ENCODE data around the gene CDH12.
"Not testable (repeated sequence)": the region's sequence is repeated elsewhere in the genome, so short reads cannot be mapped to it uniquely, and the experiment has no call there.

The CDH12 gene

GRCh38 chr5:22213703-22214495, 639.2 kb downstream of the CDH12 start:
- H3K4me3 ChIP-seq (ENCODE audit: low read depth, low read length) = peak overlapping the region; percentile 61
- H3K36me3 ChIP-seq; H3K27ac ChIP-seq; H3K9me3 ChIP-seq (ENCODE audit: severe bottlenecking); H3K27me3 ChIP-seq (ENCODE audit: insufficient read depth, low read depth, severe bottlenecking): not testable (repeated sequence)
- TF ChIP-seq CTCF (IDR thresholded peaks at IDR 0.05; ENCODE audit: low read depth, low read length) = peak; percentile 23; the same call in 1 of the 2 replicates
- peak; percentile 75 for DNase-seq

- peak; percentile 70 for DNase-seq
- not testable (repeated sequence) for H3K9me3 ChIP-seq (ENCODE audit: severe bottlenecking); H3K27me3 ChIP-seq (ENCODE audit: insufficient read depth, low read depth, severe bottlenecking); H3K36me3 ChIP-seq
- peak overlapping the region; percentile 61 for H3K4me3 ChIP-seq (ENCODE audit: low read depth, low read length)
- peak overlapping the region; percentile 60 for H3K27ac ChIP-seq
Measured at GRCh38 chr5:22212254-22212991, 640.7 kb downstream of the CDH12 start.

GRCh38 chr5:22208463-22208862, 644.7 kb downstream of the CDH12 start:
- not testable (repeated sequence) for H3K36me3 ChIP-seq; H3K27me3 ChIP-seq (ENCODE audit: insufficient read depth, low read depth, severe bottlenecking); H3K27ac ChIP-seq; H3K9me3 ChIP-seq (ENCODE audit: severe bottlenecking); H3K4me3 ChIP-seq (ENCODE audit: low read depth, low read length); DNase-seq

- H3K27ac ChIP-seq; H3K36me3 ChIP-seq; H3K9me3 ChIP-seq (ENCODE audit: severe bottlenecking); H3K27me3 ChIP-seq (ENCODE audit: insufficient read depth, low read depth, severe bottlenecking); H3K4me3 ChIP-seq (ENCODE audit: low read depth, low read length); DNase-seq: not testable (repeated sequence)
Measured at GRCh38 chr5:22188651-22189050, 664.5 kb downstream of the CDH12 start.

GRCh38 chr5:22187632-22188228, 665.4 kb downstream of the CDH12 start:
- not testable (repeated sequence) for H3K9me3 ChIP-seq (ENCODE audit: severe bottlenecking); DNase-seq; H3K27ac ChIP-seq

GRCh38 chr5:22169226-22169625, 683.9 kb downstream of the CDH12 start:
- DNase-seq; H3K27ac ChIP-seq; H3K36me3 ChIP-seq; H3K4me3 ChIP-seq (ENCODE audit: low read depth, low read length); H3K9me3 ChIP-seq (ENCODE audit: severe bottlenecking); H3K27me3 ChIP-seq (ENCODE audit: insufficient read depth, low read depth, severe bottlenecking): not testable (repeated sequence)

More at GRCh38 chr5:22187632-22188228, 665.4 kb downstream of the CDH12 start:
- not testable (repeated sequence) for H3K27me3 ChIP-seq (ENCODE audit: insufficient read depth, low read depth, severe bottlenecking); H3K4me3 ChIP-seq (ENCODE audit: low read depth, low read length); H3K36me3 ChIP-seq

GRCh38 chr5:22168704-22169103, 684.4 kb downstream of the CDH12 start:
- not testable (repeated sequence) for H3K36me3 ChIP-seq; H3K27me3 ChIP-seq (ENCODE audit: insufficient read depth, low read depth, severe bottlenecking); H3K4me3 ChIP-seq (ENCODE audit: low read depth, low read length); DNase-seq; H3K9me3 ChIP-seq (ENCODE audit: severe bottlenecking); H3K27ac ChIP-seq

- H3K9me3 ChIP-seq (ENCODE audit: severe bottlenecking); DNase-seq; H3K4me3 ChIP-seq (ENCODE audit: low read depth, low read length); H3K27ac ChIP-seq; H3K36me3 ChIP-seq; H3K27me3 ChIP-seq (ENCODE audit: insufficient read depth, low read depth, severe bottlenecking): not testable (repeated sequence)
Measured at GRCh38 chr5:22165931-22166330, 687.2 kb downstream of the CDH12 start.

- H3K27me3 ChIP-seq (ENCODE audit: insufficient read depth, low read depth, severe bottlenecking); H3K36me3 ChIP-seq; H3K27ac ChIP-seq; DNase-seq; H3K4me3 ChIP-seq (ENCODE audit: low read depth, low read length); H3K9me3 ChIP-seq (ENCODE audit: severe bottlenecking): not testable (repeated sequence)
Measured at GRCh38 chr5:22164910-22165748, 688.0 kb downstream of the CDH12 start.

- not testable (repeated sequence) for H3K9me3 ChIP-seq (ENCODE audit: severe bottlenecking); H3K27me3 ChIP-seq (ENCODE audit: insufficient read depth, low read depth, severe bottlenecking); DNase-seq
Measured at GRCh38 chr5:22156953-22157352, 696.2 kb downstream of the CDH12 start.

GRCh38 chr5:22154779-22155178, 698.4 kb downstream of the CDH12 start:
- H3K4me3 ChIP-seq (ENCODE audit: low read depth, low read length); H3K27ac ChIP-seq; H3K27me3 ChIP-seq (ENCODE audit: insufficient read depth, low read depth, severe bottlenecking); H3K36me3 ChIP-seq; DNase-seq; H3K9me3 ChIP-seq (ENCODE audit: severe bottlenecking): not testable (repeated sequence)

More at GRCh38 chr5:22156953-22157352, 696.2 kb downstream of the CDH12 start:
- H3K27ac ChIP-seq; H3K4me3 ChIP-seq (ENCODE audit: low read depth, low read length); H3K36me3 ChIP-seq: not testable (repeated sequence)

- not testable (repeated sequence) for H3K36me3 ChIP-seq; DNase-seq; H3K4me3 ChIP-seq (ENCODE audit: low read depth, low read length); H3K27me3 ChIP-seq (ENCODE audit: insufficient read depth, low read depth, severe bottlenecking); H3K27ac ChIP-seq; H3K9me3 ChIP-seq (ENCODE audit: severe bottlenecking)
Measured at GRCh38 chr5:22151801-22152200, 701.3 kb downstream of the CDH12 start.

- H3K9me3 ChIP-seq (ENCODE audit: severe bottlenecking); H3K27ac ChIP-seq; H3K27me3 ChIP-seq (ENCODE audit: insufficient read depth, low read depth, severe bottlenecking); H3K36me3 ChIP-seq; DNase-seq; H3K4me3 ChIP-seq (ENCODE audit: low read depth, low read length): not testable (repeated sequence)
Measured at GRCh38 chr5:22140418-22140817, 712.7 kb downstream of the CDH12 start.
